ENCODE measurements around the gene LRP1B.

The LRP1B gene

DNA sequence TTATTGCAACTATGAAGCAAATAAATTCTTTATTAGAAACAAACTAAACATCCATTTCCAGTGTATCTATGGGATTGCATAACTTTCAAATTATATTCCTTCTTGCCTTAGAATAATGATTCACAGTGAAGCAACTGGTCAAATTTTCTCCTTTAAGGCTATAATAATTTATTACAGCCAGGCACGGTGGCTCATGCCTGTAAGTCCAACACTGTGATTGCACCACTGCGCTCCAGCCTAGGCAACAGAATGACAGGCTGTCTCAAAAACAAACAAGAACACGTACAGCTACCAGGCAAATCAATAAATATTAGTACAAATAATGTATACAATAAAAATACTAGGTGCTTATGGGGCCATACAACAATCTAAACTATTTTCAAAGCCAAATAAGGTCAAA lies 1416.2 kb downstream of the LRP1B start:
- Histone ChIP-seq H3K27ac (no peak overlapping the region), H3K9me3 (replicated peaks in 1 of 11) (no peaks in the 10 kb centered on the region), H3K4me2 (no peak overlapping the region), H4K20me1 (no peaks in the 10 kb centered on the region), H3K4me1 (no peaks in the 10 kb centered on the region), H3K9ac (no peak overlapping the region), H3K36me3 (no peaks in the 10 kb centered on the region), H3K4me3 (no peak overlapping the region), H3K27me3 (no peaks in the 10 kb centered on the region)
- no peak for TF ChIP-seq Cebpa-rat (IDR thresholded peaks at IDR 0.05)

DNA sequence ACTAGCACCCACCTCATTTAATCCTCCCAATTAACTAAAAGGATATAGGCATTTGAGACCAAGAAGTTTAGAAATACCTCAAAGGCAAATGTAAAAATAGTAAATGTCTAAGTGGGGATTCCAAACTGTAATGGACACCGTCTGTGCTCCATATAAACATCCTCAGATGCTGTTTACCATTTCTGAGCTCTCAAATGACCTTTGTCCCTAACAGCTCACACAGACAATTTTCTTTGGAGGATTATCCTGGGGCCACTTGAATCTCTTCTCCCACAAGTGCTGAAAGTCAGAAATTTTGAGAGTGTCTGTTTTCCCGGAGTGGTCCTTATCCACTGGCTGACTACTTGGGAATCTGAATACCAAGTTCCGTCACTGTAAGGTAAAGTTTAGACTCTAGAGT lies 1418.9 kb downstream of the LRP1B start:
- no peak overlapping the region for H3K4me2 ChIP-seq
- H3K27ac ChIP-seq, result no peak overlapping the region
- H3K4me1 ChIP-seq, result no peaks in the 10 kb centered on the region
- no peaks in the 10 kb centered on the region for H3K27me3 ChIP-seq
- no peaks in the 10 kb centered on the region for H3K9me3 ChIP-seq (replicated peaks in 1 of 11)
- H4K20me1 ChIP-seq, result no peaks in the 10 kb centered on the region
- TF ChIP-seq Cebpa-rat (IDR thresholded peaks at IDR 0.05), result no peak
- no peaks in the 10 kb centered on the region for H3K36me3 ChIP-seq
- no peak overlapping the region for H3K9ac ChIP-seq
- no peak overlapping the region for H3K4me3 ChIP-seq

DNA sequence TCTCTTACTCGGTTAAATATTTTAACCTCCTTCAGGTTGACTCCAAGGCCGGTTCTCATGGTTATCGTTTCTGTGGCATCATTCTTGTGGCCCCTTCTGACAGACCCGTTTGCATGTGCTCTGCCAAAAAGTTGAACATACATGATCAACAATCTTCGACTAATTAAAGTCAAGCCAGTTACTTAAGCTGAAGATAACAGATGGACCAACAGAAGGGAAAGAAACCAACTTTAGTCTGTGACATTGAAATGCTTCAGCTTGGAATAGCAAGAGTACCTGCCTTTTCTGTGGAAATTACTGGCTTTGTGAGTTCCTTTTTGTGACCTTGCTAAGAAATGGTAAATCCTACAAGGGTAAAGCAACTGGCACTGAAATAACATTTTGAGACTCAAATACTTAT lies 1429.1 kb downstream of the LRP1B start:
- TF ChIP-seq Cebpa-rat (IDR thresholded peaks at IDR 0.05), result no peak
- no peaks in the 10 kb centered on the region for H3K9me3 ChIP-seq (replicated peaks in 1 of 11)

DNA sequence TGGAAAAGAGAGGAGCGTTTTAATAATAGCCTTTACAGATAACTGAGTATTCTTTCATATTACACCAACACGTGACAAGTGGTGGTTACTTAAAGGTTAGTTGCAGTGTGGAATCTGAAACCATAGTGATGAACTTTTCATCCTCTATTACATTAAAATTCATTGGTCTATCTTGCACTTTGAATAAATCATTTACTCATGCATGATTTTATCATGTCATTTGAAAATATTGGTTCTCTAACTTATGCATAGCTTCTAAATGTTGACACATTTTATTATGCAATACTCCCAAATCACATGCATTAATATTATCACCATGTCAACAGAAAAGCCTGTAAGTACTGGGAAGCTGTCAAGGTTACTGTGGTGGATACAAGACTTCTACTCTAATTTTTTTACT lies 1432.2 kb downstream of the LRP1B start:
- TF ChIP-seq Cebpa-rat (IDR thresholded peaks at IDR 0.05), result no peak
- Histone ChIP-seq H3K36me3 (no peaks in the 10 kb centered on the region), H3K9ac (no peak overlapping the region), H4K20me1 (no peaks in the 10 kb centered on the region), H3K4me2 (no peak overlapping the region), H3K4me3 (no peak overlapping the region), H3K9me3 (replicated peaks in 1 of 11) (no peaks in the 10 kb centered on the region), H3K27me3 (no peaks in the 10 kb centered on the region), H3K27ac (no peak overlapping the region), H3K4me1 (no peaks in the 10 kb centered on the region)

More for the DNA sequence above, 1429.1 kb downstream of the LRP1B start:
- Histone ChIP-seq H3K4me2 (no peak overlapping the region), H3K4me3 (no peak overlapping the region), H4K20me1 (no peaks in the 10 kb centered on the region), H3K36me3 (no peaks in the 10 kb centered on the region), H3K27ac (no peak overlapping the region), H3K9ac (no peak overlapping the region), H3K27me3 (no peaks in the 10 kb centered on the region), H3K4me1 (no peaks in the 10 kb centered on the region)

DNA sequence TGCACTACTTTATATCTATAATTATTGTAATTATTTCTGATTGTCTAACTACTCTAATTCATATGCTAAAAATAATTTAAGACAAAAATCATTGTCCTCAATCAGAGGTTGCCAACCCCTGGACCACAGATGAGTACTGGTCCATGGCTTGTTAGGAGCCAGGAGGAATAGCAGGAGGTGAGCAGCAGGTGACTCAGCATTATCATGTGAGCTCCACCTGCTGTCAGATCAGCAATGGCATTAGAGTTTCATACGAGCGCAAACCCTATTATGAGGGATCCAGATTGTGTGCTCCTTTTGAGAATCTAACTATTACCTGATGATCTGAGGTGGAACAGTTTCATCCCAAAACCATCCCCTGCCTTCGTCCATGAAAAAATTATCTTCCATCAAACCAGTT lies 1434.4 kb downstream of the LRP1B start:
- no peak overlapping the region for H3K9ac ChIP-seq
- no peak for TF ChIP-seq Cebpa-rat (IDR thresholded peaks at IDR 0.05)
- no peak overlapping the region for H3K27ac ChIP-seq
- no peaks in the 10 kb centered on the region for H3K4me1 ChIP-seq
- no peaks in the 10 kb centered on the region for H3K36me3 ChIP-seq
- H4K20me1 ChIP-seq, result no peaks in the 10 kb centered on the region
- no peaks in the 10 kb centered on the region for H3K27me3 ChIP-seq
- no peak overlapping the region for H3K4me3 ChIP-seq
- no peak overlapping the region for H3K4me2 ChIP-seq
- H3K9me3 ChIP-seq (replicated peaks in 1 of 11), result no peaks in the 10 kb centered on the region

DNA sequence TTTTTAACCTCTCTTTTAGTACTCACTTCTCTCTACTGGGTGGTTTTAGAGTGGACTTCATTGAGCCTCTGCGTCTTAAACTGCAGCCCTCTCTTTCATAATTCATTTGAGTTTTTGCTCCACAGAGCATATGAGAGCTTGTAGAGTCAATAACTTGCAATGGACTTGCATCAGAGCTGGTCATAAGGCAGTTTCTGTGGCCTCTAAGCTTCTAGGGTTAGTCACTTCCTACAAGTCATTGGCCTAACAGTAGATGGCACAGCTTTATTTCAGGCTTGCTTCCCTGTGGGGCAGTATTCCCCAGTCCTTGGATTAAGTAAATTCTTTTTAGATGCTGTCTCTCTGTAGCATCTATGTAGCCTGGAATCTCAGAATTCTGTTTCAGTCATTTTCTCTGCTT lies 1435.7 kb downstream of the LRP1B start:
- no peaks in the 10 kb centered on the region for H3K27me3 ChIP-seq
- no peak overlapping the region for H3K27ac ChIP-seq

DNA sequence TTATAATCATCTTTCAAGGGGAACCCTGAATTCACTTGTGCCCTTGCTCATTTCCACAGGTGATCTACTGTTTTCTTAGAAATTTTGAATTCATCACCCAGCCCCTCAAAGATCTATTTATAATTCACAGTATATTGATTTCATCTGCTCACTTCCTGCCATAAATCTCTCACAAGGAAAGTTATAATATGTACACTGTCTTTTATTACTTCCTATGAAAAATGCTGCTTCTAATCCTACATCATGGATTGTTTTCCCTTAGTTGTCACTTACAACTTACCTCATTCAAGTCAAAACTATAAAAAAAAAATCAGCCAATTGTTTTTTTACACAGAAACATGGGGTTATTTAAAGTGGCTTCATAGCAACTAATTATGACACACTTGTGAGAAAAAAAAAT lies 1443.0 kb downstream of the LRP1B start:
- H4K20me1 ChIP-seq, result no peaks in the 10 kb centered on the region
- H3K4me2 ChIP-seq, result no peak overlapping the region
- no peak overlapping the region for H3K9ac ChIP-seq
- no peaks in the 10 kb centered on the region for H3K27me3 ChIP-seq
- H3K36me3 ChIP-seq, result no peaks in the 10 kb centered on the region
- no peak overlapping the region for H3K4me3 ChIP-seq
- no peaks in the 10 kb centered on the region for H3K9me3 ChIP-seq (replicated peaks in 1 of 11)
- no peak for TF ChIP-seq Cebpa-rat (IDR thresholded peaks at IDR 0.05)
- no peaks in the 10 kb centered on the region for H3K4me1 ChIP-seq
- H3K27ac ChIP-seq, result no peak overlapping the region

More for the DNA sequence above, 1435.7 kb downstream of the LRP1B start:
- Histone ChIP-seq H4K20me1 (no peaks in the 10 kb centered on the region), H3K4me3 (no peak overlapping the region), H3K4me2 (no peak overlapping the region), H3K36me3 (no peaks in the 10 kb centered on the region), H3K4me1 (no peaks in the 10 kb centered on the region), H3K9me3 (replicated peaks in 1 of 11) (no peaks in the 10 kb centered on the region), H3K9ac (no peak overlapping the region)
- no peak for TF ChIP-seq Cebpa-rat (IDR thresholded peaks at IDR 0.05)

DNA sequence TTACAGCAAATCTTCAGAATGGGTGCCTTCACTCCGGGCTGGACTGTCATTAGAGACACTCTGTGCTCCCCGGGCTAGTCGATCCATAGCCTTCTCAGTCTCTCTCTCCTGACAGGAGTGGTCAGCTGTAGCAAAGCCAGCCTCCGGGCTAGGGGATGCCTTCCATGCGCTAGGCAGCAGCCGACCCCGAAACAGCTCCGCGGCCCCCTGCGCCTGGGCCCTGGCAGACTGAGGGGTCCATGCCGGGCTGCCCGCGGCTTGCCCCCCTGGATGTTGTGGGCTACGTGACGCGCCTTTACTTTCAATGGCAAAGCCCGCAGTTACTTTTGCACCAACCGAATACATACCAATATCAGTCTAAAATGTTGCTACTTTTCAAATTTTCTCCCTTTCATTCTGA lies 1447.2 kb downstream of the LRP1B start:
- Histone ChIP-seq H3K4me2 (no peak overlapping the region), H3K27ac (no peak overlapping the region), H3K36me3 (no peaks in the 10 kb centered on the region), H3K9ac (no peak overlapping the region), H3K4me3 (no peak overlapping the region), H3K9me3 (replicated peaks in 1 of 11) (no peaks in the 10 kb centered on the region), H3K4me1 (no peaks in the 10 kb centered on the region), H3K27me3 (no peaks in the 10 kb centered on the region), H4K20me1 (no peaks in the 10 kb centered on the region)
- no peak for TF ChIP-seq Cebpa-rat (IDR thresholded peaks at IDR 0.05)

DNA sequence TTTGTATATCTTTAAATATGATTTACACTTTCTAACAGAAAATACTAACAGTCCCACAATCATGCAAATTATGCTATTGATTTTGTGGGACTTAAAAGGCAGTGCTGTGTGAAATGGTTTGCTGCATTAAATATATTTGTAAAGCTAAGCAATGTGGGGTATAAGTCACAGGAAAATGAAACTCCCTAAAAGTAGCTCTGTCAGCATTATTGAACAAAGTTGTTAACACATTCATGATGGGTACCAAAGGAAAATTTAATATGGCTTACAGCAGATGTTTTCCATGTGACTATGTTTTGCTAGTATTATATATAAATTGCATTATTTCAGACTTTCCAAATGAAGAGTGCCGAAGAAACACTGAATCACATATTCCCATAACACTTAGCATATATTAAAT lies 1450.0 kb downstream of the LRP1B start:
- no peak overlapping the region for H3K4me3 ChIP-seq
- H3K4me2 ChIP-seq, result no peak overlapping the region
- TF ChIP-seq Cebpa-rat (IDR thresholded peaks at IDR 0.05), result no peak
- H4K20me1 ChIP-seq, result no peaks in the 10 kb centered on the region
- H3K9ac ChIP-seq, result no peak overlapping the region
- H3K36me3 ChIP-seq, result no peaks in the 10 kb centered on the region
- no peaks in the 10 kb centered on the region for H3K27me3 ChIP-seq
- H3K4me1 ChIP-seq, result no peaks in the 10 kb centered on the region
- H3K9me3 ChIP-seq (replicated peaks in 1 of 11), result no peaks in the 10 kb centered on the region
- no peak overlapping the region for H3K27ac ChIP-seq

DNA sequence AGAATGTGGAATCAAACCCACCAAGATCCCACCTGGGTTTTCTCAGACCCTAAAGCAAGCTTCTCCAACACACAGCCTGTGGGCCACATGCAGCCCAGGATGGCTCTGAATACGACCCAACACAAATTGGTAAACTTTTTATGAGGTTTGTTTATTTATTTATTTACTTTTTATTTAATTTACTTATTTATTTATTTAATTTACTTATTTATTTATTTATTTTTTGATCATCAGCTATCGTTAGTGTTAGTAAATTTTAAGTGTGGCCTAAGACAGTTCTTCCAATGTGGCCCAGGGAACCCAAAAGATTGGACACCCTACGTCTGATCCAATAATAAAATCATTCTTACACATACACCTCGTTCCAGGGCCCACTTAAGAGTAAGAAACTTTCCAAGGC lies 1451.1 kb downstream of the LRP1B start:
- no peak overlapping the region for H3K9ac ChIP-seq
- TF ChIP-seq Cebpa-rat (IDR thresholded peaks at IDR 0.05), result no peak
- H3K4me2 ChIP-seq, result no peak overlapping the region
- H3K4me3 ChIP-seq, result no peak overlapping the region
- H3K36me3 ChIP-seq, result no peaks in the 10 kb centered on the region
- H3K4me1 ChIP-seq, result no peaks in the 10 kb centered on the region
- H4K20me1 ChIP-seq, result no peaks in the 10 kb centered on the region
- H3K27me3 ChIP-seq, result no peaks in the 10 kb centered on the region
- H3K27ac ChIP-seq, result no peak overlapping the region
- H3K9me3 ChIP-seq (replicated peaks in 1 of 11), result no peaks in the 10 kb centered on the region

DNA sequence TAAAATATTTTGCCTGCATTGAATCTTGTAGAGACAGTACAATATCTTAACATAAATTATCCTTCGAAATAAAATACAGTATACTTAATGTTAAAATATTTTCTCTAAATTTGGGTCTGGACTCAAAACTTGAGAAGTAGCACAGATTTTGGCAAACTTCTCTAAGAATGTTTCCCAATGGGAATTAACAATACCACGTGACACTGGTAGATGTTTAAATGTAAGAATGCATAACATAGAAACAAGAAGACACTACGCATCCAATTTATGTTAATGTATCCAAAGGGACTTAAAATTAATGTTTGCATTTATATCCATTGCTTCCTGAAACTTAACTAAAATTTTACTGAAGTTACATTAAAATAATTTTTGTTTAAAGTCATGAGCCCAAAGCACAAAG lies 1460.9 kb downstream of the LRP1B start:
- Histone ChIP-seq H3K4me2 (no peak overlapping the region), H3K9ac (no peak overlapping the region), H3K4me3 (no peak overlapping the region), H4K20me1 (no peaks in the 10 kb centered on the region), H3K9me3 (replicated peaks in 1 of 11) (no peaks in the 10 kb centered on the region), H3K36me3 (no peaks in the 10 kb centered on the region), H3K27me3 (no peaks in the 10 kb centered on the region), H3K4me1 (no peaks in the 10 kb centered on the region), H3K27ac (no peak overlapping the region)
- no peak for TF ChIP-seq Cebpa-rat (IDR thresholded peaks at IDR 0.05)

Measured in BLaER1 treated with 17β-estradiol and CSF1 and Interleukin-3, amounts not matched to agents 10 nM and 100 nM (cell line).